ENCODE data around the gene SCLY. TPM values are rescaled to one million over a fixed set of nuclear protein-coding genes. Genes with fewer than 3 reads are reported as not detected.
"Not testable (repeated sequence)": the region's sequence is repeated elsewhere in the genome, so short reads cannot be mapped to it uniquely, and the experiment has no call there.

SCLY gene
- total RNA-seq, 1 donor from 2014 or later = 29.1 TPM

DNA sequence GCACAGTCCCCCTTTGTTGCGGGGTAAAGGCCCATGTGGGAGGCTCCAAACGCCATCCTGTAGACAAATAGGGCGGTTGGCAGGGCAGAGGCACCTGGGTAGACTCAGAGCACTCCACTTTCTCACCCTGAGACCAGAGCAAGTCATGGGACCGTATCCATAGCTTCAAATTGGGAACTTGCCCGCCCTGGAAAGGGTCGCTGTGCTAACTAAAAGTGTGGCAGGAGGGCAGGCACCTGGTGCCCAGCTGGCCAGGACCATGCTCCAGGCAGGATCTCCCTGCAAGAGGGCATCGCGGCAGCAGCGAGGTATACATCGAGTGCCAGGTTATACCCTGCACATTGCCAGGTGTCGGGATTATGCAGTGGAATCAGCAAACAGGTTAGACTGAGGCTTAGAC, 20.8 kb upstream of the SCLY start:
- DNase-seq (ENCODE audit: low spot score) = no peak

DNA sequence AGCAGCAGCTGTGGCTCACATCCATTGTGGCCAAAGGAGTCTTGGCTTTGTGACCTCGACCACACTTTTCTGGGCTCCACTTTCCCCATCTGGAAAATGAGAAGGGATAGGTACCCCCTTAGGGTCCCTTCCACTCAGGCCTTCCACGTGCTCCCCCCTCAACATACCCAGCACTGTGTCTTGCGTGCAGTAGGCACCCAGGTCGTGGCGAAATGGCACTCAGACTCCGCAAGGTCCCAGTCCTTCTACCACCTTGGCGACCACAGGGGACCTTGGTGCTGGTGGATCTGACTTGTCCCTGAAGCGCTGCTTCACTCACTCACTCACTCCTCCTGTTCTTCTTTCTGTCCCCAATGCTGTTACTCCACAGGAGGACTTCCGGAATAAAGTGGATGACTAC, 19.9 kb upstream of the SCLY start:
- no peak for DNase-seq (ENCODE audit: low spot score)

DNA sequence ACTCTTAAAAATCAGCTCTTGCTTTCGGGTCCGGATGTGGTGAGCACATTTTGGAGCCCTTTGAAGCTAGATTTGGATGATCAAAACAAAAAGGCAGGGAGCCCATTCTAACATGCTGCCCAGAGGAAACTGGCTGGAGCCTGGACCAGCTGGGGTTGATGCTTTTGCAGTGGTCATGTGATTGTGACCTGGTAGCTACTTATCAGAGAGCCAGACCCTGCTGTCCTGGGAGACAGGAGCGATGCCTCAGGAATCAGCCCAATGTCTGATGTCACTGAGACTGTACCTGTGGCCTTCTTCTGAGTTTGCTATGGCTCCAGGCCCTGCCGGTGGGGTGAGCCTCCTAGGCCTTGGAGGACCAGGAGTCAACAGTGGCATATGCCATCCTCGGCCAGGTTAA, 18.7 kb upstream of the SCLY start:
- no peak for DNase-seq (ENCODE audit: low spot score)

DNA sequence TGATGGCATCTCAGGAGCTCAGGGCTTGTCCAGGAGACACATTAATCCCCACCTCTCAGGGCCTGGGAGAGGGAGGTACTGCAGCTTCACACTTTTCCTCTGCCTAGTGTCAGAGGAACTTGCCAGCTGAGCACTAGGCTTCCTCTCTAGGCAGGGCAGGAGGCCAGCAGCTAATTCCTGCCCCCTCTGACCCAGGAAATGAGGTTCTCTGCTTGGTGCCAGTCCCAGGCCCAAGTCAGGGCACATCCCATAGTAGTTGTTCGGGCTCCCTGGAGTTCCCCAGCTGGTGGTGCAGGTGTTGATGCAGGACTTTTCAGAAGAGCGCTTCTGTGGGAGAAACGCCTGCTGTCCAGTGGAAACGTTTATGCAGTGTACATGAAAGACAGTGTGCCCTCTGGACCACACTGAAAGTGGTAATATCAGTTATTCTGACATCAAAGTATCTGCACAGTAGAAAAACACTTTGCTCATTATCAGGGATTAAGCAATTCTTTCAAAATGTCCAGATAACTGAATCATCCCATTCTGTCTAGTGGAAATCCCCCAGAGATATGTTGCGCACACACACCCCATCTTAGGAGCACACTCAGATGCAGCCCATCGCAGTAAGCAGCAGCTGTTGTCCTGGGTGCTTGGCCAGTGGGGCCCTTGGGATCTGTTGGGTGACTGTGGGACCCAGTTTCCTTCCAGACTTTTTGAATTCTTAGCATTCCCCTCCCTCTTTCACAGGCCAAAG, 17.8 kb upstream of the SCLY start:
- no peak for DNase-seq (ENCODE audit: low spot score)

DNA sequence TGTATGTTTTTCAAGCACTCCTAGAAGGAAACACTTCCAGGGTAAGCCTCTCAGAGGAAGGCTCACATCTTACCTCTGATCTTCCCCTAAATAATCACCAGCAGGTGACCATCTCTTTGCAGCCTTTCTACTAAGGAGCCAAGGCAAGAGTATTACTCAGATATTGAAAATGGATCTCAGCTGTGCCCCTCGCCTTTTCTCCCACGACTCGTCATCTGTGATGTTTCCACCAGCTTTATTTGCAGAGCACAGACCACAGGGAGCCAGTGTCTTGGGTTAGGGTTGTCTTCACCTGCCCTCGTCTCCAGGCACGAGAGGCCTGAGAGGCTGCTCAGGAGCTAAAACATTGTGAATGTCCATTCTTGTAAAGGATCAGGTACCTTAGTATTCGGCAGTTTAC, 16.9 kb upstream of the SCLY start:
- no peak for DNase-seq (ENCODE audit: low spot score)

DNA sequence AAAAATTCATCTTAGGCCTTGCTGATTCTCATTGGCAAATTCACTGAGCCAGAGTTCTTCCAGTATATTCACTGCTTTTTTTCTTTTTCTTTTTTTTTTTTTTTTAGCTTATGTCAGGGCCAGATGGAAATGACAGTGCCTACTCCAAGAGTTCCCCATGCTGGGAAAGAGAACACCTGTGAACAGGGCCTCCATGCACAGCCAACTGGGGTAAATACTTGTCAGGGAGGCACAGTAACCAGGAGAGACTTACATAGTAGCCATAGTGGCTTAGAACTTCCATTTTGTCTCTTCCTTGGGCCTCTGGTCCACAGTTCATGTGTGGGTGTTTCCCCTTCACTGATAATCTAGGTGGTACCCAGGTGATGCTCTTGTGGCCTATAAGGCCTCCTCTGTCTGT, 15.2 kb upstream of the SCLY start:
- no peak for DNase-seq (ENCODE audit: low spot score)

DNA sequence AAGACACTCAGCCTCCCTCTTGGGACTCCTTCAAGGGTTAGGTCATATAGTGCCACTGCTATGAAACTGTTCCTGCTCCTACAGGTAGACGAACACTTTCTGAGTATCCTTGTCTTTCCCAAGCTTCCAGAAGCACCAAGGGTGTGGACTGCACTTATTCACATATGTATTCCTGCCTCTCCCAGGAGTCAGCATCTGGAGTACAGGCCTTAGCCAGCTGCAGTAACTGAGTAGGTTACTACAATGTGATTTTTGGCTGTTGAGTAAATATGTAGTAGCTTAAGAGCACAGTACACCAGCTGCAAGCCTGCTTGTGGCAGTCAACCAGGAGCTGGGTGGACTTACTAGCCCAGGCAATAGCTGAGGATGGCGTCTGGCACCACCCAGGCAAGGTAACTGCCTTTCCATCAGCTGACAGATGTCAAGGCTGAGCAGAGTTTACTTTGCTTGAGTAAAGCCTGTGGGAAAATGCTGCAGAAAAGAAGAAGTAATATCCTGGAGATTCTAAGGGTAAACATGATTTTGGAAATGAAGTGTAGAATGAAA, 14.0 kb upstream of the SCLY start:
- no peak for DNase-seq (ENCODE audit: low spot score)

DNA sequence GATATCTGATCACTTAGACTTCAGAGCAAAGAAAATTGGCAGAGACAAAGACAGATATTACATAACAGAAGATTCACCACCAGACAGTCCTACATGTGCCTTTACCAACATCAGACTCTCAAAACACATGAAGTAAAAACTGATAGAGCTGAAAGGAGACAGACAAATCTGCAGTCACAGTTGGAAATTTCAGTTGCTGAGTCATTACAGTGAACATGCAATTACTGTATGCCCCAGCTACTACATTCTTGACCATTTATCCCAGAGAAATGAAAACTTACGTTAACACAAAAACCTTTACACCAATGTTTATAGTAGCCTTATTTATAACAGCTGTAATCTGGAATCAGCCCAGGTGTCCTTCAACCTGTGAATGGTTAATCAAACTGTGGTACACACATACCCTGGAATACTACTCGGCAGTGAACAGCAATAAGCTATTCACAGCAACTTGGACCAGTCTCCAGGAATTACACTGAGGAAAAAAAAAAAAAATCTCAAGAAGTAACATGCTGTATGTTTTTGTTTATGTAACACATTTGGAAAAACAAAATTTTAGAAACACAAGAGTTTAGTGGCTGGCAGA, 7.5 kb upstream of the SCLY start:
- DNase-seq (ENCODE audit: low spot score) = no peak

DNA sequence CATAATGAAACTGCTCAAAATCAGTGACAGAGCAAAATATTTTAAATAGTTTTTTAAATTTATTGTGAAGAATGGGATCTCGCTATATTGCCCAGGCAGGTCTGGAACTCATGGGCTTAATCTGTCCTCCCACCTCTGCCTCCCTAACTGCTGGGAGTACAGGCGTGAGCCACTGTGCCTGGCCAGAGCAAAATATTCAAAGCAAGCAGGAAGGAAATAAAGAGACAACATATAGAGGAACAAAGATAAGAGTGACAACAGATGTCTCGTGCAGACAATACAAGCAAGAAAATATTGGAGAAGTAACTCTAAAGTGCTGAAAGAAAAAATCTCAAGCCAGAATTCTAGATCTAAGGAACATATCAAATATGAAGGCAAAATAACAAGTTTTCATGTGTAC, 5.0 kb upstream of the SCLY start:
- no peak for DNase-seq (ENCODE audit: low spot score)

DNA sequence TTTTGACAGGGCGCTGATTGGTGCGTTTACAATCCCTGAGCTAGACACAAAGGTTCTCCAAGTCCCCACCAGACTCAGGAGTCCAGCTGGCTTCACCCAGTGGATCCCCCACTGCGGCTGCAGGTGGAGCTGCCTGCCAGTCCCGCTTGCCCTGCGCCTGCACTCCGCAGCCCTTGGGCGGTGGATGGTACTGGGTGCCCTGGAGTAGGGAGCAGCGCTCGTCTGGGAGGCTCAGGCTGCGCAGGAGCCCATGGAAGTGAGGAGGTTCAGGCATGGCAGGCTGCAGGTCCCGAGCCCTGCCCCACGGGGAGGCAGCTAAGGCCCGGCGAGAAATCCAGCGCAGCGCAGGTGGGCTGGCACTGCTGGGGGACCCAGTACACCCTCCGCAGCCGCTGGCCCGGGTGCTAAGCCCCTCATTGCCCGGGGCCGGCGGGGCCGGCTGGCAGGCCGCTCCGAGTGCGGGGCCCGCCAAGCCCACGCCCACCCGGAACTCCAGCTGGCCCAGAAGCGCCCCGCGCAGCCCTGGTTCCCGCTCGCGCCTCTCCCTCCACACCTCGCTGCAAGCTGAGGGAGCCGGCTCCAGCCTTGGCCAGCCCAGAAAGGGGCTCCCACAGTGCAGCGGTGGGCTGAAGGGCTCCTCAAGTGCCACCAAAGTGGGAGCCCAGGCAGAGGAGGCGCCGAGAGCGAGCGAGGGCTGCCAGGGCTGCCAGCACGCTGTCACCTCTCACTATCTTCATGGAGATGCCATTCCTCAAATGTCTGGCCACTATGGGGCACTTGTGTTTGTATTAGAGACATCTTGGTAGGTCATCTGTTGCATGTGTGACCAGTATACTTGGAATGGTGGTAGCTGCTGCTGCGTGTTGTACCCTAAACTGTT, 2.9 kb upstream of the SCLY start:
- not testable (repeated sequence) for DNase-seq (ENCODE audit: low spot score)

DNA sequence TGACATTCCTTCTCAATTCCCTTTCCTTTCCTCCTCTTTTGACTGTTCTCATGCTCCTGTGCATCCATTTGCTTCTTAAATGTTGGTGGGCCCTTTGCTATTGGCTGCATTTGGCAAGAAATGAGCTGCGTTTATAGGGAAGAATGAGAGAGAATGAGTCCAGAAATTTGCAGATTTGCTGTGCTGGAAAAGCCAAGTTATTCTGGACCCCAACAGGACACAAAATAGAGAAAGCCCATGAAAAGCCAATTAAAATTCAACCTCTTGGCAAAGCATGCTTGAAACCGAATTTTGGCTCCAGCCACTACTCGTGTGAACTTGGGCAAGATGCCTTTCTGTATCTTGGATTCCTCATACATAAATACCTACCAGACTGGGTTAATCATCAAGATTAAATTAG, 1.3 kb upstream of the SCLY start:
- no peak for DNase-seq (ENCODE audit: low spot score)

DNA sequence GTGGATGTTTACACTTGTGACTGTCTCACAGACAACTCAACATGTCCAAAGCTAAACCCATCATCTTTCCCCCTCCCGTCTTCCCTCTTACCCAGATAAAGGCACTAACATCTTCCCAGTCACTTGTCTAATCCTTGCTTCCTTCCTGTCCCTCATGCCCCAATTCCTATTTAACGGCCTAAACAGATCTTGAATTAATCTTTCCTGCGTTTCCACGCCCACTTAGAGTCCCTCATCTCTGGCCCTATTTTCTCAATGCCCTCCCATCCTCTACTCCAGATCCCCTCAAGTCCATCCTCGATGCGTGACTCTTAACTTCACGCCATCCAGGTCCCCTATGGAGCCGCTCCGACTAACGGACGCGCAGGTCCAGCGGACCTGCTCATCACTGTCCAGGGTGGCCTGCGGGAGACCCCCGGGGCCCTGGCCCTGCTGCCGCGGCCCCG, 682 bp upstream of the SCLY start:
- no peak for DNase-seq (ENCODE audit: low spot score)

DNA sequence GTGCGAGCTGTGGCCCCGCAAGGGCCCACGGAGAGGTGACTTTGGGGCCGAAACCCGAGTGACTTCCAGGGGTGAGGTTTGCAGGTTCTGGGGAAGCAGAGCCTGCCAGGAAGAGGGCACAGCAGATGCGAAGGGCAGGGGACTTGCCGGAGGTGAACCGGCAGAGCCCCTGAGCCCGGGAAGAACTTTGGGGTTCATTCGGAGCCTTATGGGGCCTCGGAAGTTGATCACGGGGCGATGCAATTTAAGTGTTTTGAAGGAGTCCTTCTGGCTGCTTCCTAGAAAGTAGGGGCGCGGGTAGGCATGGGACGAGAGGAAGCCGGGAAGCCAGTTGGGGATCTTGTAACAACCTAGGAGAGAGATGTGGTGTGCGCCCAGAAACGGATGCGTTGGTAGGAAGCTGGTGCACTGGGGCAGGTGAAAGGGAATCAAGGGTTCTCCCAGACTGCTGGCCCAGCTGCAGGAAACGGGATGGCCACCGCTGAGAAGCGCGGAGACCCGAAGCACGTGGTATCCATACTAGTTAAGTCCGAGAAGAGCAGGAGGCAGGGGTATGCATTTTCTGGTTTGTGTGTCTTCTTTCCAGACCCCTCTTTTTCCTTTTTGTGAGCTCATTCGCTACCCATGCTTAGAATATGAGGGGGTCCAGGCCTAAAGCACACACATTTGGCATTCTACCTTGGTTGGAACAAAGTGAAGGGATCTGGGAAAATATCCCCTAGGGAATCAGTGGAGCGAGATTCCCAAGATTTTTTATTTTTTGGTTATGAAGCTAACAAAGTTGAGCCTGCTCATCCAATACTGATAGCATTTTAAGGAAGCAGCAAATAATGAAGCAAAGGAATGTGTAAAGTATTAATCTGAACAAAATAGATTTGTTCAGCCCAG, 758 bp downstream of the SCLY start:
- DNase-seq (ENCODE audit: low spot score) = no peak

DNA sequence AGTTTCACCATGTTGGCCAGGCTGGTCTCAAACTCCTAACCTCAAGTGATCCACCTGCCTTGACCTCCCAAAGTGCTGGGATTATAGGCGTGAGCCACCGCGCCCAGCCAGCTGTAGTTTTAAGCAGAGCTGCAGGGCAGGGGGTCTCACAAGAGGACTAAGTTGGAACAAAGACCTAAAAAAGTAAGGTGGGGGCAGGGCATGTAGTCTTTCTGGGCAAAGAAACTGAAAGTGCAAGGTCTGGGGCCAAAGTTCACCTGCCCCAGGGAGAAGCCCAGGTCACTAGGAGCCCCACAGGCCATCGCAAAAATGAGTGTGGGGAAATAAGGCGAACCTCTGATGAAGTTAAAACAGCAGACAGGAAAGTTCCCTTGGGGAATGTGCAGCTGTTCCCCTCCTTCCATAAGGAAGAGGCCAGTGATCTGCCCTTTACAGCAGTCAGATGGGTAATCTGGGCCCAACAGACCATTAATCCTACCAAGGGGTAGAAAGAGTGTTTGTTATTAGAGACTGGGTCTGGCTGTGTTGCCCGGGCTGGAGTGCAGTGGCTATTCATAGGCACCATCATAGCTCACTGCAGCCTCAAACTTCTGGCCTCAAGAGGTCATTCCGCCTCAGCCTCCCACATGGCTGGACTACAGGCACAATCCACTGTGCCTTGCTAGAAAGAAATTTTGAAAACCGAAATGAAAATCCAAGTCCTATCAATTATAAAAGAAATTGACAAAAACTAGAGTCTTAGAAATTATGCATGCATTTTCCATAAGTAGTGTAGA, 2.8 kb downstream of the SCLY start:
- DNase-seq (ENCODE audit: low spot score) = no peak

DNA sequence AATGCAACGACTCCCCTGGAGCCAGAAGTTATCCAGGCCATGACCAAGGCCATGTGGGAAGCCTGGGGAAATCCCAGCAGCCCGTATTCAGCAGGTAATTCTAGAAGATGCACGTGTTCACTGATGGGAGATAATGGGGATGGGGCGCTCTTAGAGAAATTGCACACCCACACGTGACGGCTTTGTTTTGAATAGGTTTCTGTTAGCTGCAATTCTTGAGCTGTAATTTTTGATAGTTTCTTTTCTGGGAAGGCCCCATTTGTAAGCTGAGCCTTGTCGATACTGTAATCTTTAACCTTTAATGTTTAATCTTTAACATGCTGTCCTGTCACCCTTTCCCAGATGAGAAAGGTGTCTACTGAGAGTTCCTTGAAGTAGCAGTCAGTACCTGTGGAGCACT, 3.6 kb downstream of the SCLY start:
- no peak for DNase-seq (ENCODE audit: low spot score)

DNA sequence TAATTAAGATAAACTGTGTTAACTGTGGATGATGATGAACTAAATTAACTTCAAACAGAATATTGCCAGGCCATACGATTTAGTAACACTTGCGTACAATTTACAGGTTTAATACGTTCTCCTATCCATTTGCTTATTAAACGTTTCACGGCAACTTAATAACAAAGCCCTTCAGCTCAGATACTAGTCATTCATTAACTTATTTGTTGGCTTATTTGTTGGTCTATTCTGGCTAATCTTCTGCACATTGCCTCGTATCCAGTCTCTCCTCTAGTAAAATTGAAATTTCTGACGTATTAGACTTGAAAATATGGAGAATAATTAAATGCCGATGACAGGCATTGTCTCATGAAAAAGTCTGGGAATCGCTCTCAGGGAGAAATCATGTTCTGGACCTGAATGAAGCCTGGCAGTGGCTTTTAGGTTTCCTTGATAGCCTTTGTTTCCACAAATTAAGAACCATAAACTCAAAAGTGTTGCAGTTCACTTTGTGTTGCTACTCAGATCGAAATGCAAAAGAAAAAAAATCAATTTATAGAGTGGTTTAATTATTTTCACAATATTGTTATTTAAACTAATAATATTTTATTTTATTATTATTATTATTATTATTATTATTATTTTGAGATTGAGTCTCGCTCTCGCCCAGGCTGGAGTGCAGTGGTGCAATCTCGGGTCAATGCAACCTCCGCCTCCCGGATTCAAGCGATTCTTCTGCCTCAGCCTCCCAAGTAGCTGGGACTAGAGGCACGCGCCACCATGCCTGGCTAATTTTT, 4.5 kb downstream of the SCLY start:
- no peak for DNase-seq (ENCODE audit: low spot score)

DNA sequence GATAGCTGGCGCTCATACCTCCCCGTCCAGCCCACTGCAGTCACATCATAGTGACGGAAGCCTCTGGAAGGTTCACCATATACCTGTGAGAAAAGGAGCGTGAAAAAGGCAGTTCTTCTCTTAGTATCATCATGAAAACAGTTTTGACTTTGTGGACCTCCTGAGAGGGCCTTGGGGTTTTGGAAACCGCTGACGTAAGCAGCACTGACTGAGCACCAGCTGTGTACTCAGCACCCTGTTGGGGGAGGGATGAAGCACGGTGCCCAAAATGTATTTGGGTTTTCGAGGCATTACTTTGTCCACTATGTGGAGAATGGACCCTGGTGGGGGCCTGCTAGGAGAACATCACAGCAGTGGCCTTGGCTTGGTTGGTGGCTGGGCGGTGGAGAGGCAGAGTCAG, 5.4 kb downstream of the SCLY start:
- no peak for DNase-seq (ENCODE audit: low spot score)

DNA sequence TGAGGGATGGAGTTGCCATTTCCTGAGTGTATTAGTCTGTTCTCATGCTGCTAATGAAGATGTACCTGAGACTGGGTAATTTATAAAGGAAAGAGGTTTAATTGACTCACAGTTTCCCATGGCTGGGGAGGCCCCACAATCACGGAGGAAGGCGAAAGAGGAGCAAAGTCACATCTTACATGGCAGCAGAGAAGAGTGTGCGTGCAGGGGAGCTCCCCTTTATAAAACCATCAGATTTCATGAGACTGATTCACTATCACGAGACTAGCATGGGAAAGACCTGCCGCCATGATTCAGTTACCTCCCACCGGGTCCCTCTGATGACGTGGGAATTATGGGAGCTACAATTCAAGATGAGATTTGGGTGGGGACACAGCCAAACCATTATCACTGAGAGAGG, 5.9 kb downstream of the SCLY start:
- DNase-seq (ENCODE audit: low spot score) = not testable (repeated sequence)

DNA sequence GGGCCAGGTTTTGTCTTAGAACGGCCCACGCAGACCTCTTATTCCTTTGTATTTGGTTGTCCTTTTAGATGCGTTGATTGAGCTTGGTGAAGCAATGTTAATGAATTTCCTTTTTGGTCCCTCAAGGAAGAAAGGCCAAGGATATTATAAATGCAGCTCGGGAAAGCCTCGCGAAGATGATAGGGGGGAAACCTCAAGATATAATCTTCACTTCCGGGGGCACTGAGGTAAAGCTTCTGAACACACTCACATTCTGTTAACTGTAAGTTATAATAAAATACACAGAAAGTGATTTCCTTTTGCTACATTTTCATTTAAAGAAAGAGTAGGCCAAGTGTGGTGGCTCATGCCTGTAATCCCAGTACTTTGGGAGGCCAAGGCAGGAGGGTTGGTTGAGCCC, 7.1 kb downstream of the SCLY start:
- no peak for DNase-seq (ENCODE audit: low spot score)

Data from mucosa of gallbladder (tissue), 1 donor.